ENCODE results near the gene C6orf136.
"Not testable (repeated sequence)": the region's sequence is repeated elsewhere in the genome, so short reads cannot be mapped to it uniquely, and the experiment has no call there.

Gene C6orf136

DNA sequence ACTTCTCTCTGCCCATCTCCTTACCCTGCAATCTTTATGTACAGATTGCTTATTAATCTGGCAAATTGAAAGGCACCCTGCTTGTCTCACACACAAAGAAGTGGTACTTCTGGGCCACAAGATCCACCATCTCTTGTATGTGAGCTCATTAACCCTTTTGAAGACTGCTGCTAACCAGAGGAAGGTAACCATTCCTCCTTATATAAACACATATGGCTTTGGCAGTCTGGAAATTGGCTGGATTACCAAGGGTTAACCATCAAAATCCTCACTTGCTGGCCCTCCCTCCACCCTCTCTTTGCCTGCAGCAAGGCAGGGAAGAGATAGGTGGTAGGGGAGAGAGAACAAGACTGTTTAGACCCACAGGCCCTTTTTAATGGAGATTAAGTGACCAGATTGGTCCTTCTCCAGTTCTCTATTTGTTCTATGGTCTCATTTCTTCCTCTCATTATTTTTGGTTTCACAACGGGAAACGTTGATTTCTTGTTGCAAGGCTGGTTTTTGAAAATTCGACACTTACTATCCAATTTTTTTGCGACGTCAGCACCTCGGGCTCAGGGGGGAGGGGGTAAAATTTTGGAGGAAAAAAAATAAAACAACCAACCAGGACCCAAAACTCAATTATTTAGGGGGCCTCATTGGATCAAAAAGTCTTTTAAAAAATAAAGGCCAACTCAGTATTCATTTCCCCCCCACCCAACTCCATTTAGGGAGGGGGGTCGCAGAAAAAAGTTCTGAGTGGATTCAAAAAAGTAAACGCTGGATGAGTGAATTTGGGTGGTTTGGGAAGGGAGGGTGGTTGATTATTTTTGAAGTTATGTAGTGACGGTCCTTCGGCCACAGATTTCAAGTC is 30.7 kb upstream of the C6orf136 start:
- no peak for DNase-seq

DNA sequence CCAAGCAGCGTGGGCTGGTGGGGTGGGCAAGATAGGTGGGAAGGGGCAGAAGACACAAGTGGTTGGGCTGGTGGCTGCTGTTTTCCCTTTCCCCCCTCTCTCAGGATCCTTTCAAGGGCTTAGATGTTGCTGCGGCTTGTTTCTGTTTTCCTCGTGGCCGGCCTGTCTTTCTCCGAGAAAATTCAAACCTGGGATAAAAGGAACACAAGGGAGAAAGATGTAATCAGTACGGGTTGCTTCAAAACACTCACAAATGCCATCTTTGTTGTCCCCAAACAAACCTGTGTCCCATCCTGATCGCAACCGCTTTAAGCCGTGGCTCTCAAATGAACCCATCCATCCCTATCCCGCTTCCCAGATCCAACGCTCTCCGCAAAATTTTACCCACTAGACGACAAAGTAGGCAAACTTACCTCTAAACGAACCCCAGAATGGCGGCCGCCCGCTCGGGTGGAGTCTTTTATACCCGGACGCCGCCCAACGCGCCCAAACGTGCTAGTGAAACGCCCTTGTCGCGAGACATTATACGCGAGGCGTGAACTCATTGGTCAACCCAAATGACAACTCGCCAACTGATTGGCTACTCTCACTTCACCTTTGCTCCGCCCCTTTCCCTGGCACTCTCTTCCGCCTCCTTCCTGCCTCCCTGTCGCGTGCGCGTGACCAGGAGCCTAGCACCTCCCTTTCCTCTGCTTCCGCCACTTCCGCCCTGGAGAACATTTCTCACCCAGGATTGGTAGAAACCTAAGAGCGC is 29.9 kb upstream of the C6orf136 start, which contains the start of gene PPP1R10:
TSS of gene PPP1R10 (minus strand) at position 433 of the 754 bp plus-strand sequence. CDS start 7,299 bp downstream, outside the sequence.
- DNase-seq = peak; percentile 100

DNA sequence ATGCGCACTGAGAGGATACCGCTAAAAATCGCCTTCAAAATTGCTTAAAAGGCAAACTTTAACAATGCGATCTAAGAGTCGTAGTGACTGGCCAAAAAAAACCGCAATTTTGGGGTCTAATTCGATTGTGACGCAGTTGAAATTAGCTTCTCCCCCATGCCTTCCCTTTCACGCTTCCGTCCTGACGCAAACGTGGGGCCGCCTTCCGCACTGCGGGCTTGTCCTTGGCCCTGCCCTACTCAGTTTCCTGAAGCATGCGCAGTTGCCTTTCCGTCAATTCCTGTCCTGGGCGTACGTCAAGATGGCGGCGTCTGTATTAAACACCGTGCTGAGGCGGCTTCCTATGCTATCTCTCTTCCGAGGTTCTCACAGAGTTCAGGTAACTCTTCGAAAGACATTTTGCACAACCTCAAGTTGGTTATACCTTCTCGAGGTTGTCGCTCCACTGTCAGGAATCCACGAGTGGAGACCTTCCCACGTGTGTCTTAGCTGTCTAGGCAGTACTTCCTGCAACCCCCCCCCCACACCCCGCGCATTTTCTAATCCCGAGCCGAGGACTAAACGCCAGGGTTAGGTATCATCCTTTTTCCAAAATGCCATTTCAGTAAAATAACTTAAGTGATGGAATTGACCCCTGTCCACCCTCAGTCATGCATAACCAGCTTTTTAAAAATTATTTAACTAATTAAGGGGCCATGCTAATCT is 29.2 kb upstream of the C6orf136 start, which contains the start of gene MRPS18B:
TSS of gene MRPS18B (plus strand) at position 276 of the 705 bp plus-strand sequence. CDS start at position 302, 26 bp downstream.
- peak; percentile 100 for DNase-seq

DNA sequence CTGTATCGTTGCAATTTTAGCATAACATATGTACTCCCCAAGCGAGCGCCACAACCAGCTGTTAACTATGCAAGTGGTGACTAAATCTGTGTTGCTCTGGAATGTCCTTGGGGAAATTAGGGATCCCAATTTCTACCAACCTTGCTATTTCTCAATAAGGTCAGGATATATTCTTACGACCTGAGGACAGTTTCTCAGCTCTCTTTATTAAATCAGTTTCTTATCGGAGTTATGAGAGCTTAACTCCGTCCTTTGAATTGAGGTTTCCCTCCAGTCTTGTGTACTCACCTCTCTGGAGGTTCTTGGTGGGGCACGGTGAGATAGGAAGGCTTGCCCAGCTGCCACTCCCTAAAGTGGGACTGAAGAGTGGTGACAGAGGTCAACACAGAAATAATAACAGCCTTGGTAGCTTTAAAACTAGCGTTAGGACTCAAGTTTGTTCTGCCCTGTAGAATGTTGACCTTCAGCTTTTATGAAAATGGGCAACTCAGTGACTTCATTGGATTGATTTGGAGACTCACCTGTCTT is 28.6 kb upstream of the C6orf136 start:
- DNase-seq = no peak

DNA sequence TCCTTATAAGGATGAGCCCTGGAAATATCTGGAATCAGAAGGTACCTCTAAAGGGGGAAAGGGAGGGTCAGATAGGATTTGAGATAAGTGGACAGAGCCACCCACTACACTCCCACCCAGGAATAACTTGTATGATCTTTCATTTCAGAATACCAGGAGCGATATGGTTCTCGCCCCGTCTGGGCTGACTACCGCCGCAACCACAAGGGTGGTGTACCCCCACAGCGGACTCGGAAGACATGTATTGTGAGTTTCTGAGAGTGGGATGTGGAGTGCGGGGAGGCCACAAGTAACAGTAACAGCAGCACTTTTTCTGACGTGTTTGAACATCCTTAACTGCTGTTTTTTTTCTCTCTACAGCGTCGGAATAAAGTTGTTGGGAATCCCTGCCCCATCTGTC is 27.4 kb upstream of the C6orf136 start:
- no peak for DNase-seq

DNA sequence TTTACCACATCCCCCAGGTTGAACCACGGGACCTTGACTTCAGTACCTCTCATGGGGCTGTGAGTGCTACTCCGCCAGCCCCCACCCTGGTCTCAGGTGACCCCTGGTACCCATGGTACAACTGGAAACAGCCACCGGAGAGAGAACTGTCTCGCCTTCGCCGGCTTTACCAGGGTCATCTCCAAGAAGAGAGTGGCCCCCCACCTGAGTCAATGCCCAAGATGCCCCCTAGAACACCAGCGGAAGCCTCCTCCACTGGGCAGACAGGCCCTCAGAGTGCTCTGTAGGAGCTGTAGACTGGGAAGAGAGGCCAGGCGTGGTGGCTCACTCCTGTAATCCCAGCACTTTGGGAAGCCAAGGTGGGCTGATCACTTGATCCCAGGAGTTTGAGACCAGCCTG is 21.4 kb upstream of the C6orf136 start:
- no peak for DNase-seq

DNA sequence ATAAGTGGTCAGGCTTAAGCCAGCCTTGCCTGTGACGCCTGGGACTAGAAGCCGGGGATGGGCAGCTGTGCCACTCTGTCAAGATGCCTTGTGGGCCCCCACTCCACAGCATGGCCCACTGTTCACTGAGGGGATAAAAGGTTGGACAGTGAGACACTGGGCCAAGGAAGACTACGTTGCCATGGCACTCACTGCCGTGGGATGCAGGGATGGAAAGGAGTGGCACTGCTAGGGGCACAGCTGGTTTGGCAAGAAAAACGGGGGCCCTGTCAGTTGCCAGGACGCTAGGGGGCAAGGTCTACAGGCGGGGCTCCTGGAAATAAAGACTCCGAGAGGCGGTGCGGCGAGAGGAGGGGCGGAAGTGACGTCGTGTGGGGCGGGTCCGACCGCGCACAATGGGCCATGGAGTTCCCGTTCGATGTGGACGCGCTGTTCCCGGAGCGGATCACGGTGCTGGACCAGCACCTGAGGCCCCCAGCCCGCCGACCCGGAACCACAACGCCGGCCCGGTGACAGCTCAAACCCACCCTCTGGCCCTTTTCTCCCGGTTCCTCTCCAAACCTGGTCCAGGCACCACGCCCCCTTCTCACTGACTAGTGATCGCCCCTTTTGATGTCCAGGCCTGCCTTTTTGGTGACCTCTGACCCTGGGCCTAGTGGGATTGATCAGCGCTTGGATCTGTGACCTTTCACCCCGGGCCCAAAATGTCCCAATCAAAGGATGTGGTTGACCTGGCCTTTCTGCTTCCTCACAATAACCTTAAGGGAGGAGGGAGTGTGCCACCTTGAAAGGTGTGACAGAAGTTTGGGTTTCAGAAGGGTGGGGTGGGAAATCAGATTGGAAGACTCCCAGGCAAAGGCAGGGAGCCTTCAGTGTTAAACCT is 20.2 kb upstream of the C6orf136 start, which contains the start of gene ATAT1:
TSS of gene ATAT1 (plus strand) at position 391 of the 883 bp plus-strand sequence.
- DNase-seq = peak; percentile 59

DNA sequence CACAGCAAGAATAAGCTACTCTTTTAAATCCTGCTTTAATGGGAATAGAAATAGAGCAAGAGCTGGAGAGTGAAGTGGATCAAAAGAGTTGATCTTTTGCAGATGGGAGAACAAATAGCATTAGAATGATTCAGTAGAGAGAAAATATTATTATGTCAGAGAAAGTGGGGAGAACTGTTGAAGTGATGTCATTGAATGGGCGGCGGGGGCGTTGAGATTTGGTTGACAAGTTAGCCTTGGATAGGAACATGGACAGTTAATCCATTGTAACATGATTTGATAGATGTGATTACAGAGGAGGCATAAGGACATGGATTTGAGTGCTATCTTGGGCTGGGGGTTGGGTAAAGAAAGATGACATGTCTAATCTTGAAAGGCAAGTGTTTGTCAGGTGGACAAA is 11.1 kb upstream of the C6orf136 start:
- no peak for DNase-seq

DNA sequence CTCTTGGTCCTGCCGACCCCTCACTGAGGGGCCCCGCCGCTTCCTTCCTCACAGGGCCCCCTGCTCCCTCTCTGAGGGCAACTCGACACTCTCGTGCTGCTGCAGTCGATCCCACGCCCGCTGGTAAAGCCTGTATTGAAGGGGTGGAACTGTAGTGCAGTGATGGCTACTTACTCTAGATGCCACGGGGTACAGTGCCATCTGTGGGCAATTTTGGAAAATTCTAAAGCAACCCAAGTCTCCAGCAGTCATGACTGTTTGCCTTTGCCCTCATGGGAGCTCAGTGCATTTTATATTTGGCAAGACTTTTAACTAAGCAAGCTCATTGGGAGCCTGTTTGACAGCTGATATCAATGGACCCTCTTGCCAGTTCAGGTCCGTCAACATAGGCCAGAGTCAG is 6.5 kb upstream of the C6orf136 start:
- peak; percentile 23 for DNase-seq

DNA sequence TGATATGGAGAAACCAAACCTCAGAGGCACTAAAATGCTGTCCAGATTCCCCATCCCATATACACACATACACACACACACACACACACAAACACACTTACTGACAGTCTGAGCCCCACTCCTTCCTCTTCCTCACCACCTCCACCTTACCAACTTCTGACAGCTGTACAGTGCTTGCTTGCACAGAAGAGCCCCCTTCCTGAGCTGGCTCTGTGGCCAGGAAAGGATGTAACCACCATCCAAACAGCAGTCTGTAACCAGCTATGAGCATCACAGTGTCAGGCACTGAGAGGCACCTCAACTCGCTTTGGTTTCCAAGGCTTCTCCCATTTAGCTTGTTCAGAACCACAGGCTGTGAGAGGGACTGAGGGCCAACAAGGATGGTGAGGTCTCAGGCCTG is 5.9 kb upstream of the C6orf136 start:
- DNase-seq = peak; percentile 30

DNA sequence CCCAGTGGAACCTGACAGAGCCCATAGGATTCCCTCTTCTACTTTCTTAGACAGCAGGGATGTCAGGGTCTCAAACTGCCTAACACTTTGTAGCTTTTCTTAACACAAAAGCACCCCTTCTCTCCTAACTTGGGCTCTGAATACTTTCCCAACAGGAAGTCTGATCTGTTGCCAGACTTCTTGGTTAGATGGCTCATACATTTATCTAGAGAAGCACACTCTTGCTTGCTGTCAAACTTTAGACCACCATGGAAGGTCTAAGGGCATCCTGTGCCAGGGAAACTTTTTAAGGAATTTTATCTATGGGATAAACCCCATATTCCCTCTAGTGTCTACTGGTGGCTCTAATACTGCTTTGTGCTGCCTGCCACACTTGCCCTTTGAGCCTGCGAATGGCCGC is 3.3 kb upstream of the C6orf136 start:
- no peak for DNase-seq

DNA sequence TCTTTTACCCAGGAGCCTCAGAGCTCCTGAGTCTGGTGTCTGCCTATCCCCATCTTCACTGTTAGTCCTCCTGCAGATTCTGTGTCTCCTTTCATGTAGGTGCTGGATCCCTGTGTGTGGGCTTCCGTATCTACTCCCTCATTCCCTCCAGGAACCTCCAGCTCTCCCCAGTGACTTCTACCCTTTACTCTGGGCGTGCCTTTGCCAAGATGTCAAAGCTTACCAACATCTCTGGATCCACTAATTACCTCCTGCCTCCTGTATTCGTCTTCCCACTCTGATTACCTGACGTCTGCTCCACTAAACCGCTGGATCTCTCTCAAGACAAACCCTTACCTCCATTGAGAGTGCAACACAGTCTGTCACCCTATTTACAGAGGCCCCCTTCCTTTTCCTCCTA is 2.2 kb upstream of the C6orf136 start:
- no peak for DNase-seq

DNA sequence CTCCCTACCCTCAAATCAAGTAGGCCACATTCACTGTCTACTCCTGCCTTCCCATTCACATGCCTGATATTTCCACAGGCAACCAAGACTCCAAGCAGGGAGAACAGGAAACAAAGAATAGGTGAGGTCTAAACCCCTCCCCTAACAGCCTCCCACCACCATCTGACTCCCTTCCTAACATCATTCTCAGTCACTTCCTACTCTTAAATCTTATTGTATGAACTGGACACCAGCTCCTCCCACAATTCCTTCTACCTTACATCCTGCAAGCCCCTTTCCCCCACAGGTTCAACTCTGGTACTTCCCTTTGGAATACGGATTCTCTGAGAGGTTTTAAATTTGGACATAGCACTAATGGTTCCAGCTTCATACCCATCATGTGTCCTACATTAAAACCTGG is 944 bp upstream of the C6orf136 start:
- DNase-seq = no peak

DNA sequence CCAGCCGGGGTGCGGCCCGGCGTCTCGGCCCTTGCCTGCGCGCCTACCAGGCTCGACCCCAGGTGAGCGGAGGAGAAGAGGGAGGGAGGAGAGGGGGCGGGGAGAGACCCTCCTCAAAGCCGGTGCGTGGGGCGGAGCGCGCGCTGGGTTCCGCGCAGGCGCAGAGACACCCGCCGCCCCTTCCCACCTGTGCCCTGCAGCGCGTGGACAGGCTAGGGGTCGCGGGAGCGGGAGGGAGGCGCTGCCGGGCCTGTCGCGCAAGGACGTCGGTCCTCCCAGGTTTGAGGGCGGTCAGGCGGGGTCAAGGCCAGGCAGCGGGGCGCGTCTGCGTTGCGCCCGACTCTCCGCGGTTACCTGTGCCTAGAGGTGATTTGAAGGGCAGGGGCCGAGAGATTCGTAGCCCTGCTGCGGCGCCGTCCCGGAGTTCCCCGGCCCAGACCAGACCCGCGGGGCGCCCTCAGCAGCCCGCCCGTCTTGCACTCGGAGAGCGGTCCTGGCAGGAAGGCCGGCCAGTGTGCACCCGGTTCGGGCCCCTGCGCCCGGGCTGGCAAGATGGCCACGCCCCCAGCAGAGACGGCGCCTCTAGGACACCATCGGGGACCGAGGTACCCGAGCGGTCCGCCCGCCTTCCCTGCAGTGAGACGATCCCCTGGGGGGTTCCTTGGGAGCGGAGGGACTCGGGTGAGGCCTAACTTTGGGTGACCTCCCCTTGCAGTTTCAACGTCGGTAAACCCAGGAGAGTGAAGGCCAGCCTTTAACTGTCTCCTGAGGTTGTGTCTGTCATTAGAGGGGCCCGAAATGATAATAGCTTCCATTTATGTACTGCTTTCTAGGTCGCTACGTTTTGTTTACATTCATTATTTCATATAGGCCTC is 546 bp downstream of the C6orf136 start:
- DNase-seq = peak; percentile 44

DNA sequence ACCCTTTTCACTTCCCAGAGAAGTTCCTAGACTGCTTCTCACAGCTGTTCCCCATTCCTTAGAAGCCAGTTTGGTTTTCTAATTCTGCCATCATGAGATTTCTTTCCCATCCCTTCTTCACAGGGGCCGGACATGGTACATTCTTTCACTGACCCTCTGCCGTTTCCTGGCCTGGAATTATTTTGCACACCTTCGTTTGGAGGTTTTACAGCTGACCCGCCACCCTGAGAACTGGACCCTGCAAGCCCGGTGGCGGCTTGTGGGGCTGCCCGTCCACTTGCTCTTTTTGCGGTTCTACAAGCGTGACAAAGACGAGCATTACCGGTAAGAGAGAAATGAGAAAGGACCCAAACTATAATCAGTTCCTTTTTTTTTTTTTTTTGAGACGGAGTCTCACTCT is 4.2 kb downstream of the C6orf136 start:
- no peak for DNase-seq

DNA sequence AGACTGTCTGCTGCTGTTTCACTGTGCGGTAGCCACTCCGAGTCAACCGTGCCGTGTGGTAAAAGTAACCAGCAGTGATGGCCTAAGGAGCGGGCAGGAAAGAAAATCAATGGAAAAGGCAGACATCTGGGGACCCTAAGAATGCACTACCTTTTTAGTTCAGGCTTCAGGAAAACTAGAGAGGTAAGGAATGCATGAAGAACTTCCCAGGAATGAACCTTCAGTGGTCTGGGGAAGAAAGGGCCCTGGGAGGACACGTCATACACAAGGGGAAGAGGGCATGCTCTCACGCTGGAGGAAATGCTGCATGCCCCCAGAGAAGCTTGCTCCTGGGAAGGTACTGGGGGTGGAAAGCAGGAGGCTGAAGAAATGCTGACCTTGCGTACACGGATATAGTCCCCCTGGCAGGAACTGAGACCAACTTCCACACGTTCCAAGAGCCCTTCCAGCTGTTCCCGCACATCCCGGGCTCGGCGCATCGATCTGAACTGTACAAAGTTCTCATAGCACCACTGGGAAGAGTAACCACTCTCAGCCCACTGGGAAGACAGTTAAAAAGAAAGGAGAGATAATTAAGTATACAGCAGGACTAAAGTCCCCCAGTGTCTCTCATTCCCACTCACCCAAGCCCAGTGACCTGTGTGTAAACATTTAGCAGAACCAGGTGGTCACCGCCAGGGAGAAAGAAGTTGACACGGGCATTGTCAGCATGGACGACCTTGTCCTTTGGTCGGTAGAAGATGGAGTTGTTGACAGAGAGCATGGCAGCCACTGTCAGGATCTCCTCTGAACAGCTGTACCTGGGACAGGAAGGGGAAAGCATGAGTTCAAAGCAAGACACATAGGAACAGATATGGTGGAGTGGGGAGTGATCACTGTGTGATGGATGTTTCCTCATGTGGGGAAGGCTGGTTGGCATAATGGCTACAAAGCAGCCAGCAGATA is 8.1 kb downstream of the C6orf136 start:
- no peak for DNase-seq

DNA sequence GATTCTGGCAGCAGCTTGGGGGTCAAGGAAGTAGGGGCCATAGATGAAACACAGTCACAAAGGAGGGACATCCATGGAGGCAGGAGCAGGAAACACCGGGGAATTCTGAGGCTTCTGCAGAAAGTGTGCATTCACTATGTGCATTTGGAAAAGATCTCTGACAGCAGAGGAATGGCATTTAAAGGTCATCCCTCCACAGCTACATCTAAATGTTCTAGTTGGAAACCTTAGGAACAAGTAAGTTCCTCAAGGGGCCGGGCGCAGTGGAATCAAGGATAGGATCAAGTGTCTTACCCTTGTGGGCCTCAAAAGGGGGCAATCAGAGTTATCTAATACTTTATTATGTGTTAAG is 8.8 kb downstream of the C6orf136 start:
- no peak for DNase-seq

DNA sequence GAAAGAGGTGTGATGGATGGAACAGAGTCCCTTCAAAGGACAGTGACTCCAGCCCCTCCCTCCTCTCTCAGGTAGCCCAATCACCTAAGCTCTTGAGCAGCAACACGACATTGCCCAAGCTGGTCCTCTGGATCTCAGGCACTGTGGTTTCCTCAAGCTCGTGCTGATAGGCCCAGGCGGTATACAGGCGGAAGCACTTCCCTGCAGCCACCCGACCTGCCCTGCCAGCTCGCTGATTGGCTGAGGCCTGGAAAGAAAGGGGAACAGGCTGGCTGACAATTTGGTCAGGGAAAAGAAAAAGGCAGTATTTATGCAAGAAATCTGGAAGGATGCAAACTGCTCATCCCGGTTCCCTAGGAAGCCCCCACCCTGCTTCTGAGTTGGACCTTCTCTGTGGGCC is 9.6 kb downstream of the C6orf136 start:
- no peak for DNase-seq

DNA sequence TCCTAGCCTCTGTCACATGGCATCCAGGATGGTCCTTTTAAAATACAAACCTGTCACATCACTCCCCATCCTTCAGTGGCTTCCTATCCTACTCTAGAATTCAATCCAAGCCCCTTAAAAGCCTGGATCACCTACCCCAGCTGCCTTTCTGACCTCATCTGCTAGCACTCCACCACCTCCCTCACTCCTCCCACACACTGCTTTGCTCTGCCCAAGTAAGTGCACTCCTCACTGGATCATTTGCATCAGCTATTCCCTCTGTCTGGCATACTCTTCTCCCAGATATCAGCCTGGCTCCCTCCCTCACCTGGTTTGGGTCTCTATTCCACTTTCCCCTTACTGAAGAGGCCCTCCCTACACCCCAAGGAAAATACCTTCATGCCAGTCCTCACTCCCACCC is 10.5 kb downstream of the C6orf136 start:
- no peak for DNase-seq

DNA sequence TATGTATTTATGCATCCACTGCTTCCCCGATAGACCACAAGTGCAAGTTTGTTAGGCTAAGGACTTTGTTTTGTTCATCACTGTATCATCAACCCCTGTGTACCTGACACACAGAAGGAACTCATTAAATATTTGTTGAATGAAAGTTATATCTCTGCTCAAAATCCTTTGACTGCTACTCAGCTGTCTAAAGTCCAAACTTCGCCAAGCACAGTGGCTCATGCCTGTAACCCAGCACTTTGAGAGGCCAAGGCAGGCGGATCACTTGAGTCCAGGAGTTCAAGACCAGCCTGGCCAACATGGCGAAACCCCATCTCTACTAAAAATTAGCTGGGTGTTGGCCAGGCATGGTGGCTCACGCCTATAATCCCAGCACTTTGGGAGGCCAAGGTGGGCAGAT is 11.0 kb downstream of the C6orf136 start:
- DNase-seq = not testable (repeated sequence)
